DMS79 (cell line): Measurements from ENCODE around the gene TXNRD1.
"Not testable (repeated sequence)": the region's sequence is repeated elsewhere in the genome, so short reads cannot be mapped to it uniquely, and the experiment has no call there.

Source experiments
- DNase-seq: peaks from one replicate; lab custom pipeline; 2025; lab: John Stamatoyannopoulos, UW

The TXNRD1 gene

DNA sequence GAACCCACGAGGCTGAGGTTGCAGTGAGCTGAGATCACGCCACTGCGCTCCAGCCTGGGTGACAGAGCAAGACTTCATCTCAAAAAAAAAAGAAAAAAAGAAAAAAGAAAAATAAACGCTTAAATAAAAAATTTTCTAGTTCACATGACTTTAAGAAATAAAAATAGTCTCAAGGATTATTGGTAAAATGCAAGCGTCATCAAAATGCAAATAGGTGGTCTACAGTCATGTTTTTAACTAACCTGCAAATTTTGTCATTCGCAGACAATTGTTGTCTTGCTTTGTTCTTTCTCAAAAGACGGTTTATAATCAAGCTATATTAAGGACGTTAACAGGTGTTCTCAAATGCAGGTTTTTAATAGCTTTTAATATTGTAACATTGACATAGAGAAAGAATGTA lies 22.4 kb downstream of the TXNRD1 start:
- no peak for DNase-seq

DNA sequence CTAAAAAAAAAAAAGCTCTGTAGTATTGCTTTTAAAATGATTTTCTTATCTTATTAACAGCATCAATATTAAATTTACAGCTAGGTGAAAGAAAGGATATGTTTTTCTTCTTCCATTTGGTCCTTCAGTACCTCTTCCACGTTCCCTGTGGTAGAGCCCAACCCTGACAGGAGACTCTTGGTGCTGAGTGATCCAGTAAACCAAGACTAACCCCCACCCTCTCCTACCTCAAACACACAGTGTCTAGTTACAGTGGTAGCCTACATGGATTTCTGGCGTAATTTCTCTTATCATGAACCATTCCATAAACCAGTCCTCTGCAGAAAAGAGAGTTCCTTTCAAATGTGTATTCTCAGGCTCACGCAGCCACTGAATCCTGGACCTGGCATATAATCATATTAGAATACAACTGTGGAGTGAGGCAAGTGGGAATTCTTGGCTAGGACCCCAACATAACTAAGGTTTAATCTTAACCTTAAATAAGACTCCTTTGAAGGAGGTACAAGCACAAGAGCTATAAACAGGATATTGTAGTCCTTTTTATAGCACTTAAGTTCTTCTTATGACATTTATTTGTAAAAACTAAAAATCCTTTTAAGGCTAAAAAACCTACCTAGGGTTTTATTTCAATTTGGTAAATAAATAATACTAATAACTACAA lies 27.1 kb downstream of the TXNRD1 start:
- DNase-seq: peak; percentile 31

DNA sequence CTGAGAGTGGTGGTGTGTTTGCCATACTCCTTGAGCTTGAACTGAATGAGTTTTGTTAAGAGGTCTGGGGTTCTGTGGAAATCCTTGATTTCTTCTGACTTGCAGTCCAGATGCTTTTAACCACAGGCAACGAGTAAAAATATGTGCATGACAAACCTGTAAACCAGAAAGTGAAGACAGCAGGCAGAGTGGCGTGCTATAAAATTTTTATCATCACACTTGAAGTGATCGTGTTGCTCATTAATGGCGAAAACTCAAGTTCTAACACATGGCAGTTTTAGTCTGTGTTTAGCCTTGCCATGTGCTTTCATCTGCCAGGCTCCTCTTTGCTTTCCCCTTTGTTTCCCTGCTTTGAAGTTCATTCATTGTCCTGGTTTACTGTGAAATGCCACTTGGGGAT lies 28.0 kb downstream of the TXNRD1 start:
- DNase-seq: peak; percentile 88

DNA sequence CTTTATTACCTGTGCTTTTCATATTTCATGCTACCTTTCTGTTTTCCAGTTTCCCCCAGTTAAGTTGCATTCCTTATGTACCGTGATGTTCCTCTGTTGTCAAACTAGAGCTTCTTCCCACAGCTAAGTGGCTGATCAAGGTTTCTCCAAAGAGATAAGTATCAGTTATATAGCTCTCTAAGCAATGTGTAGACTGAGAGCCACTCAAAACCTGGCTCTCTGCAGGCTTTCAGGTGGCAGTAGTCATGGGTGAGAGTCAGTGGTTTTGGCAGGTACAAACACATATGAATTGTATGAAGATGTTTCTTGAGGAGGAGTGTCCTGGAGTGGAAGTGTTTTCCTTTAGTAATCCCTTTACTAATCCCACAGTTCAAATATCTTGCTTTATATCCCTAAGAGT lies 28.4 kb downstream of the TXNRD1 start:
- DNase-seq: peak; percentile 90

DNA sequence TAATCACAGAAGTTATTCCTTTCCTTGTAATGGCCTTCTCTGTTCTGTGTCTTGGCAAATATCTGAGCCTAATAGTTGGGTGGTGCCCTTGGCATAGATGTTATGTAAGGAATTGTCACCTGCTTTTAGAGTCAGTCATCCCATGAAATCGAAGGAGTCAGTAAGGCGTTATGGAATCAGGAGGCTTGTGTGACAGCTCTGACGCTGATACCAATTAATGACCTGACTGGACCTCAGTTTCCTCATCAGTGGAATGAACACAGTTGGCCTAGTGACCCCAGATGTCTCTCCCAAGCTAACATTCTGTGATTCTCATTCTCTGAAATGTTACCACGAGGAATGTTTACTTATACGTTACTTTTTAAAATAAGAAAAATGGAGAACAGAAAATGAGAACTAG lies 32.1 kb downstream of the TXNRD1 start:
- DNase-seq: no peak

DNA sequence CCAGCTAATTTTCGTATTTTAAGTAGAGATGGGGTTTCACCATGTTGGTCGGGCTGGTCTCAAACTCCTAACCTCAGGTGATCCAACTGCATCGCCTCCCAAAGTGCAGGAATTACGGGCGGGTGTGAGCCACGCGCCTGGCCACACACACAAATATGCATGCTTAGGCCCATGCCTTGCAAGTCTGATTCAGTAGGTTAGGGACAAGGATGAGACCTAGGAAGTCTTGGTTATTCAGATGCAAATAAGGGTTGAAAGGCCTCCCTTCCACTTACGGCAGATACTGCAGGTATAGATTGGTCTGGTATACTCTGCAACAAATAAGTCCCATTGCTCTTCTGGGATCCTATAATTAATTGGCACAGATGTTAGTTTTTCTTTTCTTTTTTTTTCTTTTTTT lies 32.9 kb downstream of the TXNRD1 start:
- DNase-seq: no peak

DNA sequence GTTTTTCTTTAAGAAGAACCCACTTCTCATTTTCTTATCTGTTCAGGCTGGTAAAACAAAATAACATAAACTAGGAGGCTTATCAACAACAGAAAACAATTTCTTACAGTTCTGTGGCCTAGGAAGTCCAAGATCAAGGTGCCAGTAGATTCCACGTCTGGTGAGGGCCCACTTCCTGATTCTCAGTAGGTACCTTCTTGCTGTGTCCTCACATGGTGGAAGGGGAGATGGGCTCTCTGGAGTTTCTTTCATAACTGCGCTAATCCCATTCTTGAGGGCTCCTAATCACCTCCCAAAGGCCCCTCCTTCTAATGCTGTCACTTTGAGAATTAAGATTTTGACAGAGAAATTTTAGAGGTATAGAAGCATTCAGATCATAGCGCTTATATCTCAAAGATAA lies 33.4 kb downstream of the TXNRD1 start:
- no peak for DNase-seq

DNA sequence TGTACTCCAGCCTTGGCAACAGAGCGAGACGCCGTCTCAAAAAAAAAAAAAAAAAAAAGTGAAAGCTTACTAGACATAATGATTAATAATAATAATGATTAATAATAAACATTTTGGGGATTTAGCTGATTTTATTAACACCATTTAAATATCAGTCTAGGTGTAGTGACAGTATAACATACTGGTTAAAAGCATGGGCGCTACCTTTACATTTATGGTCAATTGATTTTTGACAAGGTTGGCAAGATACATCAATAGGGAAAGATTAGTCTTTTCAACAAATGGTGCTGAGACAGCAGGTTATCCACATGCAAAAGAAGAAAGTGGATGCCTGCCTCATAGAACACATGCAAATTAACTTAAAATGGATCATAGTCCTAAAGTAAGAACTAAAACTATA lies 34.3 kb downstream of the TXNRD1 start:
- no peak for DNase-seq

DNA sequence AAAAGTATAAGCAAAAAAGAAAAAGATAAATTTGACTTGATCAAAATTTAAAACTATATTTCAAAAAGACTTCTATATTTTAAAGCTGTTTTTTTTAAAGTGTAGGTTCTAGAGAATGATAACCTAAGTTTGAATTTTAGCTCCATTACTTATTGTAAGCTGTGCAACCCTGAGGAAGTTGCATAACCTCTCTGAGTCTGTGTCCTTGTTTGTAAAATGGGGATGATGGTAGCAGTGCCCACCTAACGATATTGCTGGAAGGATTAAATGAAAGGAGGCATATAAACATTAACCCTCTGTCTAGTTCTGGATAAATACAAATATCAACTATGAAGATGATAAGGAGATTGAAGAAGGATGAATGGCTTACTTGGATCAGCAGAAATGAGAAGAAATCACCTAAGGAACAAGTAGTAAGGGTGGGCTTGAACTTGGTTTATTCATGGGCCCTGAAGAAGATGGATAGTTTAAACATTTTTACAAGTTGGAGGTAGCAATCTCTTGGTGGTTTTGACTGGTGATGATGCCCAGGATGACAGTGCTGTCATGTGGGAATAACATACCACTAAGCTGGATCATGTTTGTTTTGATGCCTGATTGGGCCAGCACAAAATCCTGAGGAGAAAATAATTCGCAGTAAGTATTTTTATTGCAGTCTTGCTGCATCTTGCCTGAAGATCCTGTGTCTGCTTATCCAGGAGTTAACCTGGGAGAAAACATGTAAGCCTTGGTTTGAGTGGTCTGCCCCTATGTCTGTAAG lies 35.0 kb downstream of the TXNRD1 start:
- no peak for DNase-seq

DNA sequence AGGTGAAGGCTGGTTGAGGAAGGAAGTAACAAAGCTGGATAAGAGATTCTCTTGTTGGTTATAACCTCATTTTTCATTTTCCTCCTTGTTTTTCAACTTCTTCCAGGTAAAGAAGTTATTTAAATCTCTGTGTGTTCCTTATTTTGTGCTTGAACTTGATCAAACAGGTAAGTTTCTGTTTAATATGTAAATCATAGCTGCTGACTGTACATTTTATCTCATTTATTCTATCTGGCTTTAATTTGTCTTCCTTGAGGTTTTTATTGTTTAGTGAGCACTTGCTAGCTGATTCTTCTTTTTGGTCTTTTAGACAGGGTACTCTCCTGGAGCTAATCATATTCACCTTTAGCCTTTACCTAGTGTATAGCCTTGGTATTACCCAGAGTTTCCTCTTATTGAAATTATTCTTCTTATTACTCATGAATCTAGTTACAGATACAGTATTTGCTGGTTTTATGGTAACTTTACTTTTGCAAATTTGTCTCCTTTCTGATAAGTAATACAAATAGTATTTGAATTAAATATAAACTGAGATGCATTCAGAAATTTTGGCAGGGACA lies 42.4 kb downstream of the TXNRD1 start:
- DNase-seq: no peak

DNA sequence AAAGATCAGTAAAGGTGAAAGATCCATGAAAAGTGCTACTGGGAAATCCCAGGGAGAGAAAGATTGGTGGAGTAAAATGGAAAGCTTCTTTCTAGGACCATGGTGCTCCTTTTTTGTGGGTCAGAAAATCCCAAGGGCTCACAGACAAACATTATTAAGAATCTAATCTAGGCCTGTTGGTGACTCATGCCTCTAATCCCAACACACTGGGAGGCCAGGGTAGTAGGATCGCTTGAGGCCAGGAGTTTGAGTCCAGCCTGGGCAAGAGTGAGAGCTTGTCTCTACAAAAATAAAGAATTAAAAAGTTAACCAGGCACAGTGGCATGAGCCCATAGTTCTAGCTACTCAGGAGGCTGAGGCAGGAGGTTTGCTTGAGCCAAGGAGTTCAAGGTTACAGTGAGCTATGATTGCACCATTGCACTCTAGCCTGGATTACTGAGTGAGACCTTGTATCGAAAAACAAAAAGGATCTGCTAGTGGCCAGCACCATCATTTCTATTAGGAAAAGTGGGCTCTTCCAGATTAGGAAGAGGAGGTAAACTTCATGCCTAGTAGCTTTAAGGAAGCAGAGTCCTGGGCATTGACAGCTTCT lies 43.0 kb downstream of the TXNRD1 start:
- no peak for DNase-seq

DNA sequence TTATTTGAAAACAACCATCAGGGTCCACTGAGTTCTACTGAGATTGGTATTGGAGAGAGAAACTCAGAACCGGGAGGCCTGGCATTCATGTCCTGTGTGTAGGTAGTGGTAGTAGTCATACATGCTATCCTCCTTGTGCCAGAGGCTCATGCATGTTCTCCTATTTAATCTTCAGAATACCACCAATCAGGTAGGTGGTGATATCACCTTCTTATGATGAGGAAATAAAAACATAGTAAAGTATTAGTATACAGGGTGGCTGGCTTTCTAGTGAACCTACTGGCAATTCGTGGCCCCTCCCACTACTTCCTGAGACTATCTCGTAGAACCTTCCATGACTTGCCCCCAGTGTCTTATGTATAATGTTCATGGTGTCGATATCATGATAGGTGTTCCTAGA lies 47.4 kb downstream of the TXNRD1 start:
- no peak for DNase-seq

DNA sequence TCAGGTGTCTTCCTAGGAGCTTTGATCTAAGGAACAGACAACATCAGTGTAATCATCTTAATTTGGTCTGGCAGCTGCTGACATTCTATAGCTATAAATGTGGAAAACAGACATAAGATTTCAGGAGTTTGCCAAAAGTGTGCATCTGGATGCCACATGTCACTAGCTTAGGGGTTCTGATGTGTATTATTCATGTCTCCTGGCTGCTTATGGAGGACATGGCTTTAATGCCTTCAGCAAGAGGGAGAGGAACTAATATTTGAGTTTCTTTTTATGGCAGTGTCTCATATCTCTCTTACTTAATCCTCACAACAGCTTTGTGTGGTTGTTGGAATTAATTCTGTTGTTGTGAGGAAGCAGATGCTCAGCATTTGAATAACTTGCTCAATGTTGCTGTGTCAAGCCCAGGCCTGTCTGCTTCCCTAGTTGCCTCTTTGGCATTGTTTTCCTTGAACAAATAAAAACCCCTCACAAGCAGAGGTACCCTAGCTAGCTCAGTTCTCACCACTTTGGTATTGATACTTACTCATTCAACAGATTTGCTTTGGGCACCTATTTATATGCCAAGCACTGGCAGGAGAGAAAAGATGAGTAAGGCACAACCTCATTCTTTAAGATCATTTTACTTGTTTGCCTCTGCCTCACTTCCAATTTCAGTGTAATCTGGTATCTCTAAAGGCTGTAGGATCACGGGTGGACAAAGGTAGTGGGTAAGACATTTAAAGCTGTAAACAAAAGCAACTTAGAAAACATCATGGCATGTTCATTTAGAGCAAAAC lies 48.2 kb downstream of the TXNRD1 start:
- DNase-seq: peak; percentile 56

DNA sequence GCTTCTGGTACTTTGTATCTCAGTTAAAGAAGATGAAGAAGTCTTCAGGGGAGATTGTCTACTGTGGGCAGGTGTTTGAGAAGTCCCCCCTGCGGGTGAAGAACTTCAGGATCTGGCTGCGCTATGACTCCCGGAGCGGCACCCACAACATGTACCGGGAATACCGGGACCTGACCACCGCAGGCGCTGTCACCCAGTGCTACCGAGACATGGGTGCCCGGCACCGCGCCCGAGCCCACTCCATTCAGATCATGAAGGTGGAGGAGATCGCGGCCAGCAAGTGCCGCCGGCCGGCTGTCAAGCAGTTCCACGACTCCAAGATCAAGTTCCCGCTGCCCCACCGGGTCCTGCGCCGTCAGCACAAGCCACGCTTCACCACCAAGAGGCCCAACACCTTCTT lies 49.9 kb downstream of the TXNRD1 start:
- not testable (repeated sequence) for DNase-seq

DNA sequence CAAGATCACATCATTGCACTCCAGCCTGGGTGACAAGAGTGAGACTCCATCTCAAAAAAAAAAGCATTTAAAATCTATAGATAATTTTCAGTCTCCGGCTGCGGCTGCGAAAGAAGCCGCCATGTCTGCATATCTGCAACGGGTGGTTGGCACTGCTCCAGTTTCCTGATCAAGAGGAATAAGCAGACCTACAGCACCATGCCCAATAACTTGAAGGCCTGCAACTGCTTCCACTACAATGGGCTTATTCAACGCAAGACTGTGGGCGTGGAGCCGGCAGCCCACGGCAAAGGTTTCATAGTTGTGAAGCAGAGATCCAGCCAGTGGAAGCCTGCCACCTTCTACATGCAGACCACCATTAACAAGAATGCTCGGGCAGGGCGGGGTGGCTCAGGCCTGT lies 57.4 kb downstream of the TXNRD1 start:
- no peak for DNase-seq

DNA sequence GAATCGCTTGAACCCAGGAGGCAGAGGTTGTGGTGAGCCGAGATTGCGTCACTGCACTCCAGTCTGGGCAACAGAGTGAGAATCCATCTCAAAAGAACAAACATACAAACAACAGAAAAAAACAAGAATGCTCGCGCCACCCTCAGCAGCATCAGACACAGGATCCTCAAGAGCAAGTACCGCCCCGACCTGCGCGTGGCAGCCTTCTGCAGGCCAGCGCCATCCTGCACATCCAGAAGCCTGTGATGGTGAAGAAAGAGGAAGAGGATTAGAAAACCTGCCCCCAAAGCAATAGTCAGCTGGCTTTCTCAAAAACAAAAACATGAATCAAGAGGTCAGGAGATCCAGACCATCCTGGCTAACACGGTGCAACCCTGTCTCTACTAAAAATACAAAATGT lies 57.9 kb downstream of the TXNRD1 start:
- no peak for DNase-seq

DNA sequence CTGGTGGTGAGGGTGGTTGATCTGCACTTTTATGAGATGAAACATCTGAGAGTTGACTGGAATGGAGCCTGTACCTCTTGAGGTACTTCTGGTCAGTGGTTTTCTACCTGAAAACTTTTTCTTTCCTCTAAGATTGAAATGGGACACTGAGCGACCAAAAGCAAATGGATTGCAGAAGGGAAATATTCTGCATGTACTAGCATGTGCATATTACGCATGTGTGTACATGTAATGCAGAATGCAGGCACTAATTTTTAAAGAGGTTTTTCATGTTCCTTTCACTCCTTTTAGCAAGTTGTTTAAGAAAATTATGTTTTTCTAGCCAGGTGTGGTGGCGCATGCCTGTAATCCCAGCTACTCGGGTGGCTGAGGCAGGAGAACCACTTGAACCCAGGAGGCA lies 59.2 kb downstream of the TXNRD1 start:
- DNase-seq: no peak

DNA sequence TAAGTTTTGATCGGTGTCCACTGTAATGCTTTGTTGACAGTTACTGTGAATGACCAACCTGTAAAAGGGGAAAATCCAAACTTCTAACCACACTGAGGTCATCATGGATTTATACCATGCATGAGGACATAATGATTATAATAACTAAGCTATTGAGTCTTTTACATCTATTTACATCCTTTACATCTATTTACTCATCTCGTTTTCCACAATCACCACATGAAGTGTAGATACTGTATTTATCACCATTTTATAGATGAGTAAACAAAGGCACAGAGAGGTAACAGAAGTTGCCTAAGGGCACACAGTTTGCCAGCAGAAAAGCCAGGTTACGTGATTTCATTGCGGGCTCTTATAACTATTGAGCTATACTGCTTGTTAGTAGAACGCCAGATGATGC lies 60.1 kb downstream of the TXNRD1 start:
- DNase-seq: no peak

DNA sequence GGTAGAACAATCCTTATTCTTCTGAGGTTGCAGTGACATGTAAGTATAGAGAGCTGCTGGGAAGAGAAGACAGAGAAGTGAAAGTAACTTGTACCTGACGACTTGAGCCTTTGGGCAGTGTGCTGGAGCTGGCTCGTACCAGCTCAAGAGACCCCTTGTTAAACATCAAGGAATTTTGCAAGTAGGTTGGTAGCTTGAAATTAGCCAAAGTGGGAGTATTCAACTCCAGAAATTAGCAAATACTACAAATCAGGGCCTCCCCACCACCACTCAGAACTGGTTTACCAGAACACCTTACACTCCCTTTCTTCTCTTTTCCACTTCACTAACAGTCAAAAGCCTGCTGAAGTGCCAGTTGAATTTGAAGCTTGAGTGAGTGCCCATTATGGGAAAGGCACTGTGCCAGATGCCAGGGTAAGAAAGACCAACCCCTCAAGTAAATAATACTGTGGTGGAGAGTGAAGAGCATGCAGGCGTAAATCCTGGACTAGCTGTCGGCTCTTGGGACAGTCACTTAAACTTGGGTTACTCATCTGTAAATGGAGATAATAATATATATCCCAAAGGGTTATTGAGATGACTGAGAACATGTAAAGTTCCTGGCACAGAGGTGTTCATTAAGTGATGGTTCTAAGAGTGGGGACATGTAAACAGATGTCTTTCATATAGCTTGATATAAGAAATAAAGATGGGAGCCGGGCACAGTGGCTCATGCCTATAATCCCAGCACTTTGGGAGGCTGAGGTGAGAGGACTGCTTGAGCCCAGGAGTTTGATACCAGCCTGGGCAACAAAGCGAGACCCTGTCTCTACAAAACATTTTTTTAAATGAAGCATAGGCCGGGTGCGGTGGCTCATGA lies 60.9 kb downstream of the TXNRD1 start:
- peak; percentile 99 for DNase-seq

DNA sequence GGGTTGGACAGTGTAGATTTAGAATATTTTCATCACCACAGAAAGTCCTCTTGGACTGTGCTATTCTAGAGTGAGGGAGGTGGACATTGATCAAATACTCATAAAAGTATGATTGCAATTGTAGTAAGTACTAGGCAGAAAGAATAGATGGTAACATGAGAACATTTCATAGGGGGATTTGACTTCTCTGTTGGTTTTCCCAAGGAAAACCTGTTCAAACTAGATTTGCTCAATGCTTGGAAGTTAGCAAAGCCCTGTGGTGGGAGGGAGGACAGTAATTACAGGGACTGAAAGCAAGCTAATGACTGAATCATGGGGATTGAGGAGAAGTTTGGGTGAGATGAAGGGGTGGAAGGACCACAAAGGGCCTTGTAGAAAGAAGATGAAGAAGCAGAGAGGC lies 63.6 kb downstream of the TXNRD1 start:
- DNase-seq: no peak

DNA sequence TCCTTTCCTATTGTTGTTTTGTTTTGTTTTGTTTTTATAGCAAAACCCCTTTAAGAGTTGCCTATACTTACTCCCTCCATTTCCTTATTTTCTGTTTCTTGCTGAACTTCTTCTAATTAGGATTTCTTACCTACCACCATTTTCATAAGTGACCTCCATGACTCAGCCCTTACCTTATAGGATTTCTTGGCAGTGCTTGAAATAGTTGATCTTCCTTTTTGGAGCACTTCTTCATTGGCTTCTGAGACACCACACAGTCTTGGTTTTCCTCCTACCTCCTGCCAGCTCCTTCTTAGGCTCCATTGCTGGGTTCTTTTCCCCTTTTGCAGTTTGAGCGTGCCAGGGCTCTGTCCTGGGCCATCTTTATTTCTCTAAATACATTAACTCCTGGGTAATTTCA lies 64.5 kb downstream of the TXNRD1 start:
- DNase-seq: no peak
